Liver (tissue), 9 donors: Measurements from ENCODE around the gene SRRM3. TPM values are rescaled to one million over a fixed set of nuclear protein-coding genes. Genes with fewer than 3 reads are reported as not detected.

ENCODE experiments used
- DNase-seq: peaks from one replicate; pipeline ENCODE4 v3.0.0-alpha.2; 2017; ENCODE audit warnings: low spot score
- H3K27ac ChIP-seq, 2 donors: one replicate each; pipeline ENCODE4 v1.7.0; 2013; ENCODE audit warnings: inconsistent platforms in 2 of 2, low read length in 2 of 2, control low read depth in 1 of 2, low read depth in 1 of 2, mild to moderate bottlenecking in 1 of 2
- H3K27me3 ChIP-seq, 4 donors: one replicate each; pipeline versions ENCODE4 v1.6.1 to v1.7.0; 2013; ENCODE audit warnings: low read length in 3 of 4, inconsistent platforms in 1 of 4, mild to moderate bottlenecking in 1 of 4, moderate library complexity in 1 of 4; ENCODE audit not compliant: control insufficient read depth in 4 of 4, insufficient read depth in 4 of 4
- H3K36me3 ChIP-seq, 4 donors: one replicate each; pipeline versions ENCODE4 v1.6.1 to v1.7.0; 2013; ENCODE audit warnings: low read length in 3 of 4, mild to moderate bottlenecking in 3 of 4, low read depth in 1 of 4, moderate library complexity in 1 of 4; ENCODE audit not compliant: control insufficient read depth in 4 of 4, insufficient read depth in 3 of 4
- H3K4me1 ChIP-seq, 4 donors: one replicate each; pipeline versions ENCODE4 v1.6.1 to v1.7.0; 2013; ENCODE audit warnings: low read length in 3 of 4, mild to moderate bottlenecking in 3 of 4, moderate library complexity in 1 of 4; ENCODE audit not compliant: control insufficient read depth in 4 of 4, insufficient read depth in 4 of 4
- H3K4me3 ChIP-seq, 3 donors: one replicate each; pipeline versions ENCODE4 v1.6.1 to v1.7.0; 2013; ENCODE audit warnings: low read length in 3 of 3, control low read depth in 1 of 3, low read depth in 1 of 3, mild to moderate bottlenecking in 1 of 3
- H3K9ac ChIP-seq, 2 donors: one replicate each; pipeline ENCODE4 v1.7.0; 2013; ENCODE audit warnings: low read length in 2 of 2, mild to moderate bottlenecking in 2 of 2, moderate library complexity in 2 of 2, control low read depth in 1 of 2, low read depth in 1 of 2
- H3K9me3 ChIP-seq, 4 donors: one replicate each; pipeline versions ENCODE4 v1.6.1 to v1.7.0; 2013; ENCODE audit warnings: low read length in 3 of 4; ENCODE audit not compliant: control insufficient read depth in 4 of 4
- EGR1 ChIP-seq, 2 donors: IDR thresholded peaks; 2 replicates each; pipeline ENCODE4 v1.6.1; 2016 to 2018; ENCODE audit warnings: antibody characterized with exemption in 2 of 2, low read depth in 2 of 2
- FOXA1 ChIP-seq: IDR thresholded peaks from 2 replicates; pipeline ENCODE4 v1.6.1; 2016; ENCODE audit warnings: antibody characterized with exemption
- HNF4G ChIP-seq: IDR thresholded peaks from 2 replicates; pipeline ENCODE4 v1.6.1; 2016; ENCODE audit warnings: antibody characterized with exemption
- JUND ChIP-seq, 2 donors: IDR thresholded peaks; 2 replicates each; pipeline ENCODE4 v1.6.1; 2016; ENCODE audit warnings: antibody characterized with exemption in 2 of 2
- RAD21 ChIP-seq, 2 donors: IDR thresholded peaks; 2 replicates each; pipeline ENCODE4 v1.6.1; 2016; ENCODE audit warnings: antibody characterized with exemption in 2 of 2, mild to moderate bottlenecking in 2 of 2
- RXRA ChIP-seq, 2 donors: IDR thresholded peaks; 2 replicates each; pipeline ENCODE4 v1.6.1; 2017 to 2018; ENCODE audit warnings: antibody characterized with exemption in 2 of 2, mild to moderate bottlenecking in 1 of 2
- SP1 ChIP-seq: IDR thresholded peaks from 2 replicates; pipeline ENCODE4 v1.6.1; 2018; ENCODE audit warnings: antibody characterized with exemption, mild to moderate bottlenecking
- YY1 ChIP-seq: IDR thresholded peaks from 2 replicates; pipeline ENCODE4 v1.6.1; 2016; ENCODE audit warnings: antibody characterized with exemption, mild to moderate bottlenecking
- WGBS: extraction: QIAGEN DNeasy Blood & Tissue Kit; methylation state at CpG from one replicate; pipeline ENCODE4 v1.1.7; 2013; 5-methylcytosine and 5-hydroxymethylcytosine counted together
- polyA plus RNA-seq, 2 donors: library from polyadenylated mRNA; stranded (reverse) in 1 of 2; unstranded in 1 of 2; fragments of 200-250 nt in 1 of 2; fragments of >200 nt in 1 of 2; fragmentation: Nextera tagmentation in 1 of 2; extraction: Ambion mirVana in 1 of 2; gene quantifications; one replicate each; pipeline versions ENCODE4 v1.2.1 to v1.2.3, GENCODE V29; 2013 to 2015
- total RNA-seq, 2 donors: library from RNA; depleted of rRNA; stranded (reverse); fragments of >200 nt; gene quantifications; one replicate each; pipeline ENCODE4 v1.2.3, GENCODE V29; 2014
- TF ChIP-seq, protein P1 (sequence below): fragments of 150-350 bp; IDR thresholded peaks from 2 replicates; pipeline ENCODE4 v1.5.1; 2017; ENCODE audit warnings: improper control_type of control experiment, low read depth, low read length; ENCODE audit not compliant: missing input control
- TF ChIP-seq, protein P2 (sequence below): IDR thresholded peaks from 2 replicates; pipeline ENCODE4 v1.6.1; 2016; ENCODE audit warnings: antibody characterized with exemption
- TF ChIP-seq, protein P3 (sequence below): IDR thresholded peaks from 2 replicates; pipeline ENCODE4 v1.6.1; 2016; ENCODE audit warnings: antibody characterized with exemption
- donor health status: healthy.
- donor health status: healthy.
- donor health status: healthy.
- donor health status: healthy.
- donor health status: healthy.

The SRRM3 gene
- total and polyA plus RNA-seq, 4 donors, result 0.08 to 0.16 TPM; not detected in 2

DNA sequence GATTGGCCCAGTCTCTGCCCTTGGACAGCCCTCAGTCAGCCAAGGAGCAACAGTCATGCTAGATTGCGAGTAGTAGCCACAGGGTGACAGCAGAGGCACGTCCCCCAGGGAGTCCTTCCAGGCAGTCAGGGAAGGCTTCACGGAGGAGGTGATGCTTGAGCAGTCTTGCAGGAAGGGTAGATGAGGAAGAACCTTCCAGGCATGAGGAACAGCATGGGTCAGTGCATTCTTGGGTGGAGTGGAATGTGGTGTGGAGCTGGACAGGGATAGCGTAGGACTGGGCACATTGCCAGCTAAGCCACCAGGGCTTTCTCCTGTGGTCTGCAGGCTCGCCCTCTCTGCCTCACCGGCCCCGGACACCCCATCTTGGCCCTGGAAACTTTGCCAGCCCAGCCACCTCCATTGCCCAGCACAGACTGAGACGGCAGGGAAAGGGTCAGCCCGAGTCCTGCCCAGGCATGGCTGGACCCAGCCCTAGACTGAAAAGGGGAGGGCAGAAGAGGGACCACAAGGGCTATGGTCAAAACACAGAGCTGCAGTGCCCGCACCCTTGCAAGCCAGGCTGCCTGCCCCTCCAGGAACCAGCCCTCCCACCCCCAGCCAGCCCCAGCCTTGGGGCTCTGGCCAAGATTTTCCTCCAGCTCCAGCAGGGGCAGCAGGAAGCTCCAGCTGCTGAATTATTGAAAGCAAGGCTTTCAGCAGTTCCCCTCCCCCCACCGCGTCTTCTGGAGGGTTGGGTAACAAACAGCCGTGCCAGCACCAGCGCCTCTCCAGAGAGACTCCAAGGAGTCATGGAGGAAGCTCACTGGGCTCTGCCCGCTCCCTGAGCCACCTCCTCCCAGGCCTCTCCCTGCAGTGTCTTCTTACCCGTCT, 18.7 kb downstream of the SRRM3 start:
- Histone ChIP-seq H3K36me3 (no peaks in the 10 kb centered on the region), H3K4me1 (no peaks in the 10 kb centered on the region), H3K27me3 (peaks cover 0 to 4% (median under 1%) of the 10 kb centered on the region in 4 donors), H3K9me3 (no peaks in the 10 kb centered on the region), H3K9ac (no peak overlapping the region), H3K4me3 (no peak overlapping the region), H3K27ac (no peak overlapping the region)
- TF ChIP-seq, protein P1, sequence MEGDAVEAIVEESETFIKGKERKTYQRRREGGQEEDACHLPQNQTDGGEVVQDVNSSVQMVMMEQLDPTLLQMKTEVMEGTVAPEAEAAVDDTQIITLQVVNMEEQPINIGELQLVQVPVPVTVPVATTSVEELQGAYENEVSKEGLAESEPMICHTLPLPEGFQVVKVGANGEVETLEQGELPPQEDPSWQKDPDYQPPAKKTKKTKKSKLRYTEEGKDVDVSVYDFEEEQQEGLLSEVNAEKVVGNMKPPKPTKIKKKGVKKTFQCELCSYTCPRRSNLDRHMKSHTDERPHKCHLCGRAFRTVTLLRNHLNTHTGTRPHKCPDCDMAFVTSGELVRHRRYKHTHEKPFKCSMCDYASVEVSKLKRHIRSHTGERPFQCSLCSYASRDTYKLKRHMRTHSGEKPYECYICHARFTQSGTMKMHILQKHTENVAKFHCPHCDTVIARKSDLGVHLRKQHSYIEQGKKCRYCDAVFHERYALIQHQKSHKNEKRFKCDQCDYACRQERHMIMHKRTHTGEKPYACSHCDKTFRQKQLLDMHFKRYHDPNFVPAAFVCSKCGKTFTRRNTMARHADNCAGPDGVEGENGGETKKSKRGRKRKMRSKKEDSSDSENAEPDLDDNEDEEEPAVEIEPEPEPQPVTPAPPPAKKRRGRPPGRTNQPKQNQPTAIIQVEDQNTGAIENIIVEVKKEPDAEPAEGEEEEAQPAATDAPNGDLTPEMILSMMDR, result no peak
- no peak for TF ChIP-seq YY1
- TF ChIP-seq SP1, result no peak
- peak in 1 of 2 donors; percentile 46 for TF ChIP-seq RAD21 (IDR thresholded peaks at IDR 0.05)
- TF ChIP-seq, protein P2, sequence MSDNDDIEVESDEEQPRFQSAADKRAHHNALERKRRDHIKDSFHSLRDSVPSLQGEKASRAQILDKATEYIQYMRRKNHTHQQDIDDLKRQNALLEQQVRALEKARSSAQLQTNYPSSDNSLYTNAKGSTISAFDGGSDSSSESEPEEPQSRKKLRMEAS, result no peak
- no peak for TF ChIP-seq HNF4G
- no peak for TF ChIP-seq EGR1 (IDR thresholded peaks at IDR 0.05; ENCODE audit: low read depth in 2 of 2)
- WGBS, result 40% methylated on average over 16 of the region's 16 CpGs
- DNase-seq, result no peak

DNA sequence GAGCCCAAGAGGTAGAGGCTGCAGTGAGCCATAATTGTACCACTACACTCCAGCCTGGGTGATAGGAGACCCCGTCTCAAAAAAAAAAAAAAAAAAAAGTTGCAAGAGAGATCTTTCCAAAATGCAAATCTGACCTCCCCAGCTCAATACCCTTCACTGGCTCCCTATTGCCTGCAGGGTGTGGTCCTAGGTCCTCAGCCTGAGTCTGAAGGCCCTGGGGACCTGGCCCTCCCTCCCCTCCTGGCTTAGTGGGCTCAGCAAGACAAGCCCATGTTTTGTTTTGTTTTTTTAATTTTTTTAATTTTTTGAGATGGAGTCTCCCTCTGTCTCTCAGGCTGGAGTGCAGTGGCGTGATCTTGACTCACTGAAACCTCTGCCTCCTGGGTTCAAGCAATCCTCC, 20.6 kb downstream of the SRRM3 start:
- H3K4me1 ChIP-seq, result no peaks in the 10 kb centered on the region
- no peaks in the 10 kb centered on the region for H3K9me3 ChIP-seq
- no peak overlapping the region for H3K9ac ChIP-seq
- DNase-seq, result no peak
- no peak for TF ChIP-seq RAD21 (IDR thresholded peaks at IDR 0.05)
- no peak for TF ChIP-seq FOXA1
- TF ChIP-seq, protein P3, sequence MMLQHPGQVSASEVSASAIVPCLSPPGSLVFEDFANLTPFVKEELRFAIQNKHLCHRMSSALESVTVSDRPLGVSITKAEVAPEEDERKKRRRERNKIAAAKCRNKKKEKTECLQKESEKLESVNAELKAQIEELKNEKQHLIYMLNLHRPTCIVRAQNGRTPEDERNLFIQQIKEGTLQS, result no peak
- no peak for TF ChIP-seq SP1
- no peak for TF ChIP-seq EGR1 (IDR thresholded peaks at IDR 0.05; ENCODE audit: low read depth in 2 of 2)
- WGBS, result 71% methylated on average over 2 of the region's 2 CpGs
- no peak overlapping the region for H3K27ac ChIP-seq
- H3K27me3 ChIP-seq, result peaks cover 0 to 4% (median under 1%) of the 10 kb centered on the region in 4 donors
- H3K4me3 ChIP-seq, result no peak overlapping the region
- H3K36me3 ChIP-seq, result no peaks in the 10 kb centered on the region

DNA sequence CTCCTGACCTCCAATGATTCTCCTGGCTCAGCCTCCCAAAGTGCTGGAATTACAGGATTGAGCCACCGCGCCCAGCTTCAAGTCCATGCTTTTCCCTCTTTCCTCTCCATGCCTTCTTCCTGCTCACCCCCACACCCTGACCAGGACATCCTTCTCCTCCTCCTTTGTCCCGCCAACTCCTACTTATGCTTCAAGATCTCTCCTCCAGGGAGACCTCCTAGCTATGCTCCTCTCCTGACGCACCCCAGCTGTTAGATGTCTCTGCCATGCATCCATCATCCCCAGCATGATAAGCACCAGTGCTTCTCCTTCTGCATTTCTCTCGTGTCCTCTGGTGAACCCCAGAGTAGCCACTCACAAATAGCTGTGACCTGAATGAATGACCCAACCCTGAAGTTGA, 21.1 kb downstream of the SRRM3 start:
- H3K27ac ChIP-seq, result no peak overlapping the region
- TF ChIP-seq RXRA (IDR thresholded peaks at IDR 0.05) (no peak), RAD21 (IDR thresholded peaks at IDR 0.05) (no peak), JUND (IDR thresholded peaks at IDR 0.05) (no peak)
- TF ChIP-seq, protein P2, result no peak
- no peak for DNase-seq
- no peak overlapping the region for H3K9ac ChIP-seq
- no peaks in the 10 kb centered on the region for H3K4me1 ChIP-seq
- no peak overlapping the region for H3K4me3 ChIP-seq
- WGBS, result 65% methylated on average over 5 of the region's 5 CpGs
- H3K27me3 ChIP-seq, result peaks cover 0 to 4% (median under 1%) of the 10 kb centered on the region in 4 donors
- H3K36me3 ChIP-seq, result no peaks in the 10 kb centered on the region
- no peaks in the 10 kb centered on the region for H3K9me3 ChIP-seq
